ENCODE data around the gene PLPP4. TPM values are rescaled to one million over a fixed set of nuclear protein-coding genes. Genes with fewer than 3 reads are reported as not detected.
A peak's percentile ranks its signal among the peaks of the same experiment; 100 is the strongest.

The PLPP4 gene
- total RNA-seq, 1 experiment from 2014 or later: 9.7 TPM

GRCh38 chr10:120508966-120509365 is 51.9 kb downstream of the PLPP4 start:
- H3K79me2 ChIP-seq (ENCODE audit: low read length): no peaks in the 10 kb centered on the region
- H3K4me1 ChIP-seq (ENCODE audit: low read length): peaks cover 11% of the 10 kb centered on the region
- H3K4me3 ChIP-seq (ENCODE audit: low read length): no peak overlapping the region
- no peaks in the 10 kb centered on the region for H3K36me3 ChIP-seq (ENCODE audit: insufficient read depth, low read length)
- no peak overlapping the region for H3K9ac ChIP-seq (ENCODE audit: low read length)
- H3K4me2 ChIP-seq (ENCODE audit: low read depth, low read length, poor library complexity, severe bottlenecking): no peak overlapping the region
- no peaks in the 10 kb centered on the region for H3K9me3 ChIP-seq (ENCODE audit: low read length)
- H3K27ac ChIP-seq (ENCODE audit: low read length): no peak overlapping the region
- DNase-seq: no peak
- H3K27me3 ChIP-seq (ENCODE audit: low read length): no peaks in the 10 kb centered on the region
- no peaks in the 10 kb centered on the region for H3K9me2 ChIP-seq (replicated peaks; ENCODE audit: insufficient read depth, low read length)
- no peaks in the 10 kb centered on the region for H4K20me1 ChIP-seq (ENCODE audit: insufficient read depth, low read depth, low read length)
- H2AFZ ChIP-seq (ENCODE audit: low read length): no peak overlapping the region

- Histone ChIP-seq H3K79me2 (ENCODE audit: low read length) (no peaks in the 10 kb centered on the region), H3K4me1 (ENCODE audit: low read length) (no peaks in the 10 kb centered on the region), H3K27me3 (ENCODE audit: low read length) (no peaks in the 10 kb centered on the region), H3K9me3 (ENCODE audit: low read length) (no peaks in the 10 kb centered on the region), H4K20me1 (ENCODE audit: insufficient read depth, low read depth, low read length) (no peaks in the 10 kb centered on the region), H3K36me3 (ENCODE audit: insufficient read depth, low read length) (no peaks in the 10 kb centered on the region), H2AFZ (ENCODE audit: low read length) (no peak overlapping the region), H3K27ac (ENCODE audit: low read length) (no peak overlapping the region), H3K4me2 (ENCODE audit: low read depth, low read length, poor library complexity, severe bottlenecking) (no peak overlapping the region), H3K9ac (ENCODE audit: low read length) (no peak overlapping the region), H3K9me2 (replicated peaks; ENCODE audit: insufficient read depth, low read length) (no peaks in the 10 kb centered on the region), H3K4me3 (ENCODE audit: low read length) (no peak overlapping the region)
- DNase-seq: no peak
These were observed 54.1 kb downstream of the PLPP4 start for GRCh38 chr10:120511165-120511564.

GRCh38 chr10:120513307-120513796 is 56.3 kb downstream of the PLPP4 start:
- Histone ChIP-seq H3K9ac (ENCODE audit: low read length) (no peak overlapping the region), H3K4me3 (ENCODE audit: low read length) (no peak overlapping the region), H3K4me1 (ENCODE audit: low read length) (no peaks in the 10 kb centered on the region), H2AFZ (ENCODE audit: low read length) (no peak overlapping the region), H3K27me3 (ENCODE audit: low read length) (no peaks in the 10 kb centered on the region), H3K9me3 (ENCODE audit: low read length) (no peaks in the 10 kb centered on the region), H3K4me2 (ENCODE audit: low read depth, low read length, poor library complexity, severe bottlenecking) (no peak overlapping the region), H4K20me1 (ENCODE audit: insufficient read depth, low read depth, low read length) (no peaks in the 10 kb centered on the region), H3K27ac (ENCODE audit: low read length) (no peak overlapping the region), H3K9me2 (replicated peaks; ENCODE audit: insufficient read depth, low read length) (no peaks in the 10 kb centered on the region), H3K36me3 (ENCODE audit: insufficient read depth, low read length) (no peaks in the 10 kb centered on the region), H3K79me2 (ENCODE audit: low read length) (no peaks in the 10 kb centered on the region)
- DNase-seq: no peak

GRCh38 chr10:120514035-120514620 is 57.1 kb downstream of the PLPP4 start:
- no peaks in the 10 kb centered on the region for H3K4me1 ChIP-seq (ENCODE audit: low read length)
- no peak overlapping the region for H3K4me3 ChIP-seq (ENCODE audit: low read length)
- peak; percentile 70 for DNase-seq
- H2AFZ ChIP-seq (ENCODE audit: low read length): no peak overlapping the region
- H3K9ac ChIP-seq (ENCODE audit: low read length): no peak overlapping the region
- no peaks in the 10 kb centered on the region for H3K27me3 ChIP-seq (ENCODE audit: low read length)
- no peak overlapping the region for H3K27ac ChIP-seq (ENCODE audit: low read length)
- H3K9me3 ChIP-seq (ENCODE audit: low read length): no peaks in the 10 kb centered on the region
- H3K36me3 ChIP-seq (ENCODE audit: insufficient read depth, low read length): no peaks in the 10 kb centered on the region
- H3K4me2 ChIP-seq (ENCODE audit: low read depth, low read length, poor library complexity, severe bottlenecking): no peak overlapping the region
- no peaks in the 10 kb centered on the region for H4K20me1 ChIP-seq (ENCODE audit: insufficient read depth, low read depth, low read length)
- H3K9me2 ChIP-seq (replicated peaks; ENCODE audit: insufficient read depth, low read length): no peaks in the 10 kb centered on the region
- H3K79me2 ChIP-seq (ENCODE audit: low read length): no peaks in the 10 kb centered on the region

- no peaks in the 10 kb centered on the region for H4K20me1 ChIP-seq (ENCODE audit: insufficient read depth, low read depth, low read length)
- no peaks in the 10 kb centered on the region for H3K27me3 ChIP-seq (ENCODE audit: low read length)
- H2AFZ ChIP-seq (ENCODE audit: low read length): no peak overlapping the region
- no peaks in the 10 kb centered on the region for H3K79me2 ChIP-seq (ENCODE audit: low read length)
- H3K4me2 ChIP-seq (ENCODE audit: low read depth, low read length, poor library complexity, severe bottlenecking): no peak overlapping the region
- no peak overlapping the region for H3K9ac ChIP-seq (ENCODE audit: low read length)
- no peaks in the 10 kb centered on the region for H3K36me3 ChIP-seq (ENCODE audit: insufficient read depth, low read length)
- DNase-seq: no peak
- no peaks in the 10 kb centered on the region for H3K9me3 ChIP-seq (ENCODE audit: low read length)
- no peak overlapping the region for H3K4me3 ChIP-seq (ENCODE audit: low read length)
- H3K9me2 ChIP-seq (replicated peaks; ENCODE audit: insufficient read depth, low read length): no peaks in the 10 kb centered on the region
- no peaks in the 10 kb centered on the region for H3K4me1 ChIP-seq (ENCODE audit: low read length)
- H3K27ac ChIP-seq (ENCODE audit: low read length): no peak overlapping the region
These were observed 57.9 kb downstream of the PLPP4 start for GRCh38 chr10:120514959-120515358.

- no peaks in the 10 kb centered on the region for H3K9me3 ChIP-seq (ENCODE audit: low read length)
- H3K79me2 ChIP-seq (ENCODE audit: low read length): no peaks in the 10 kb centered on the region
- H3K27ac ChIP-seq (ENCODE audit: low read length): no peak overlapping the region
- no peak overlapping the region for H3K4me2 ChIP-seq (ENCODE audit: low read depth, low read length, poor library complexity, severe bottlenecking)
- DNase-seq: no peak
- H3K36me3 ChIP-seq (ENCODE audit: insufficient read depth, low read length): no peaks in the 10 kb centered on the region
- no peak overlapping the region for H3K9ac ChIP-seq (ENCODE audit: low read length)
- no peaks in the 10 kb centered on the region for H3K27me3 ChIP-seq (ENCODE audit: low read length)
- H4K20me1 ChIP-seq (ENCODE audit: insufficient read depth, low read depth, low read length): no peaks in the 10 kb centered on the region
- H3K9me2 ChIP-seq (replicated peaks; ENCODE audit: insufficient read depth, low read length): no peaks in the 10 kb centered on the region
- H3K4me3 ChIP-seq (ENCODE audit: low read length): no peak overlapping the region
- H3K4me1 ChIP-seq (ENCODE audit: low read length): no peaks in the 10 kb centered on the region
- no peak overlapping the region for H2AFZ ChIP-seq (ENCODE audit: low read length)
These were observed 58.7 kb downstream of the PLPP4 start for GRCh38 chr10:120515741-120516140.

DNA sequence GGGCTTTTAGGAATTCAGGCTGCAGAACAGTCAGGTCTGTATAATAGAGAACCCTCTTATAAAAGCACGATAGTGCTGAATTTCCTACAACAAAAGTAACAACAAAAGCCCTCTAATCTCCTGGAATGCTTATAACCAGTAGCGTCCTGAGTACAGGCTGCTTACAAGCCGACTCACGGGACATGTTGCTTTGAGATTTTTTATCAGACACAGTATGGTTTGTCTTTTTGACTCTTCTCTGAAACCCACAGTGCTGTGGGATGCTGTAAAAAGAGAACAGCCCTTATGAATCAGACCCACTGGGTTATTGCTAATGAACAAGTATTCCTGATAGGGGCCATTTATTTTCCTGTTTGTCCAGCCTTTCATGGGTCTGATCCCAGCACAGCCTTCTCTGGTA is 59.4 kb downstream of the PLPP4 start:
- Histone ChIP-seq H3K27ac (ENCODE audit: low read length) (no peak overlapping the region), H2AFZ (ENCODE audit: low read length) (no peak overlapping the region), H3K27me3 (ENCODE audit: low read length) (no peaks in the 10 kb centered on the region), H3K9me2 (replicated peaks; ENCODE audit: insufficient read depth, low read length) (no peaks in the 10 kb centered on the region), H3K9ac (ENCODE audit: low read length) (no peak overlapping the region), H3K4me2 (ENCODE audit: low read depth, low read length, poor library complexity, severe bottlenecking) (no peak overlapping the region), H3K4me3 (ENCODE audit: low read length) (no peak overlapping the region), H4K20me1 (ENCODE audit: insufficient read depth, low read depth, low read length) (no peaks in the 10 kb centered on the region), H3K4me1 (ENCODE audit: low read length) (no peaks in the 10 kb centered on the region), H3K36me3 (ENCODE audit: insufficient read depth, low read length) (no peaks in the 10 kb centered on the region; the same call in 1 of the 2 replicates), H3K9me3 (ENCODE audit: low read length) (no peaks in the 10 kb centered on the region), H3K79me2 (ENCODE audit: low read length) (no peaks in the 10 kb centered on the region)
- no peak for DNase-seq

- Histone ChIP-seq H3K9ac (ENCODE audit: low read length) (no peak overlapping the region), H4K20me1 (ENCODE audit: insufficient read depth, low read depth, low read length) (no peaks in the 10 kb centered on the region), H3K36me3 (ENCODE audit: insufficient read depth, low read length) (no peaks in the 10 kb centered on the region; the same call in 1 of the 2 replicates), H3K4me1 (ENCODE audit: low read length) (no peaks in the 10 kb centered on the region), H3K4me3 (ENCODE audit: low read length) (no peak overlapping the region), H3K9me3 (ENCODE audit: low read length) (no peaks in the 10 kb centered on the region), H3K27ac (ENCODE audit: low read length) (no peak overlapping the region), H3K9me2 (replicated peaks; ENCODE audit: insufficient read depth, low read length) (no peaks in the 10 kb centered on the region), H3K79me2 (ENCODE audit: low read length) (no peaks in the 10 kb centered on the region), H3K27me3 (ENCODE audit: low read length) (no peaks in the 10 kb centered on the region), H3K4me2 (ENCODE audit: low read depth, low read length, poor library complexity, severe bottlenecking) (no peak overlapping the region), H2AFZ (ENCODE audit: low read length) (no peak overlapping the region)
- no peak for DNase-seq
These were observed 60.2 kb downstream of the PLPP4 start for GRCh38 chr10:120517196-120517595.

Measured in Karpas-422 (cell line).